GM23338 (cell line): ENCODE data around the gene SHISA9. TPM values are rescaled to one million over a fixed set of nuclear protein-coding genes. Genes with fewer than 3 reads are reported as not detected.

Experiments
- ATAC-seq: fragments of 200-7000 bp; cut with Tn5 transposase; 3 replicates; pipeline ENCODE4 v1.9.1; 2020
- DNase-seq: peaks from one replicate; pipeline ENCODE4 v3.0.0-alpha.2; 2015; ENCODE audit warnings: low spot score
- H2AFZ ChIP-seq: fragments of 200-600 bp; sonication (generic); 2 replicates; pipeline ENCODE4 v1.8.0; 2016; ENCODE audit warnings: antibody characterized with exemption, mild to moderate bottlenecking, moderate library complexity
- H3F3A ChIP-seq: fragments of 200-600 bp; sonication (generic); replicated peaks from 2 replicates; pipeline ENCODE4 v1.8.0; 2017; ENCODE audit warnings: antibody characterized with exemption, mixed run types, low read depth
- H3K27ac ChIP-seq: fragments of 200-600 bp; sonication (generic); 2 replicates; pipeline ENCODE4 v1.6.1; 2016; ENCODE audit warnings: low read depth
- H3K27me3 ChIP-seq: fragments of 200-600 bp; sonication (generic); 2 replicates; pipeline ENCODE4 v1.8.0; 2016; ENCODE audit warnings: mild to moderate bottlenecking, mixed run types, moderate library complexity; ENCODE audit not compliant: insufficient read depth
- H3K36me3 ChIP-seq: fragments of 200-600 bp; sonication (generic); 2 replicates; pipeline ENCODE4 v1.8.0; 2016; ENCODE audit warnings: mild to moderate bottlenecking; ENCODE audit not compliant: insufficient read depth
- H3K4me1 ChIP-seq: fragments of 200-600 bp; sonication (generic); 2 replicates; pipeline ENCODE4 v1.8.0; 2016; ENCODE audit warnings: mild to moderate bottlenecking, moderate library complexity; ENCODE audit not compliant: insufficient read depth
- H3K4me2 ChIP-seq: fragments of 200-600 bp; sonication (generic); 2 replicates; pipeline ENCODE4 v1.7.1; 2017; ENCODE audit warnings: mixed run types
- H3K4me3 ChIP-seq: fragments of 200-600 bp; sonication (generic); 2 replicates; pipeline ENCODE4 v1.6.1; 2016; ENCODE audit warnings: mixed run types
- H3K79me2 ChIP-seq: fragments of 200-600 bp; sonication (generic); replicated peaks from 2 replicates; pipeline ENCODE4 v1.8.0; 2017; ENCODE audit warnings: mild to moderate bottlenecking; ENCODE audit not compliant: insufficient read depth
- H3K9me2 ChIP-seq: fragments of 200-600 bp; sonication (generic); 2 replicates; pipeline ENCODE4 v1.8.0; 2017; ENCODE audit not compliant: insufficient read depth
- H4K20me1 ChIP-seq: fragments of 200-600 bp; sonication (generic); replicated peaks from 2 replicates; pipeline ENCODE4 v1.8.0; 2017; ENCODE audit warnings: mild to moderate bottlenecking; ENCODE audit not compliant: insufficient read depth
- H3K27ac Mint-ChIP-seq: 2 replicates; pipeline ENCODE4 v1.8.0; 2020; ENCODE audit warnings: inconsistent platforms, mild to moderate bottlenecking, moderate library complexity, mixed read lengths
- H3K27me3 Mint-ChIP-seq: 3 replicates; pipeline ENCODE4 v1.8.0; 2022; ENCODE audit warnings: low read depth, mild to moderate bottlenecking, moderate library complexity, mixed read lengths, inconsistent platforms; ENCODE audit not compliant: insufficient read depth, poor library complexity
- H3K36me3 Mint-ChIP-seq: 3 replicates; pipeline ENCODE4 v1.8.0; 2021; ENCODE audit warnings: low read depth, mild to moderate bottlenecking, inconsistent platforms, moderate library complexity, mixed read lengths
- H3K4me1 Mint-ChIP-seq: 3 replicates; pipeline ENCODE4 v1.8.0; 2020; ENCODE audit warnings: mild to moderate bottlenecking, inconsistent platforms, mixed read lengths
- H3K4me3 Mint-ChIP-seq: 3 replicates; pipeline ENCODE4 v1.8.0; 2021; ENCODE audit warnings: moderate library complexity, mild to moderate bottlenecking, inconsistent platforms, mixed read lengths
- H3K9me3 Mint-ChIP-seq: 3 replicates; pipeline ENCODE4 v1.8.0; 2020; ENCODE audit warnings: moderate library complexity, mild to moderate bottlenecking, inconsistent platforms, mixed read lengths
- CREB1 ChIP-seq: fragments of 250-450 bp; sonication (Bioruptor Pico); IDR thresholded peaks from 2 replicates; pipeline ENCODE4 v1.5.0; 2020; ENCODE audit warnings: low read depth, mild to moderate bottlenecking, moderate library complexity
- EZH2 ChIP-seq: fragments of 200-600 bp; sonication (generic); IDR thresholded peaks from one replicate; pipeline ENCODE4 v1.8.0; 2017; ENCODE audit warnings: antibody characterized with exemption, mild to moderate bottlenecking, low read depth; ENCODE audit not compliant: unreplicated experiment
- EZH2phosphoT487 ChIP-seq: fragments of 200-600 bp; sonication (generic); IDR thresholded peaks from one replicate; pipeline ENCODE4 v1.8.1; 2018; ENCODE audit warnings: antibody characterized with exemption; ENCODE audit not compliant: unreplicated experiment
- JUNB ChIP-seq: IDR thresholded peaks from one replicate; pipeline ENCODE4 v1.6.1; 2016; ENCODE audit warnings: antibody characterized with exemption; ENCODE audit not compliant: unreplicated experiment
- NANOG ChIP-seq: IDR thresholded peaks from 2 replicates; pipeline ENCODE4 v1.6.1; 2016; ENCODE audit warnings: antibody characterized with exemption, borderline replicate concordance
- POLR2AphosphoS5 ChIP-seq: IDR thresholded peaks from 2 replicates; pipeline ENCODE4 v1.6.1; 2016; ENCODE audit warnings: antibody characterized with exemption, low read depth
- STAT1 ChIP-seq: IDR thresholded peaks from one replicate; pipeline ENCODE4 v1.6.1; 2016; ENCODE audit warnings: antibody characterized with exemption; ENCODE audit not compliant: unreplicated experiment
- ZNF114 ChIP-seq: fragments of 250-450 bp; sonication (Bioruptor Pico); IDR thresholded peaks from 2 replicates; pipeline ENCODE4 v1.5.0; 2020; ENCODE audit warnings: mild to moderate bottlenecking, moderate library complexity
- ZNF331 ChIP-seq: fragments of 250-450 bp; sonication (Bioruptor Pico); IDR thresholded peaks from 2 replicates; pipeline ENCODE4 v1.5.0; 2020; ENCODE audit warnings: low read depth, mild to moderate bottlenecking, moderate library complexity
- polyA plus RNA-seq: library from polyadenylated mRNA; unstranded; fragments of >200 nt; fragmentation: Nextera tagmentation; extraction: Ambion mirVana; gene quantifications from 2 replicates; pipeline ENCODE4 v1.2.1, GENCODE V29; 2016
- total RNA-seq: library from RNA; depleted of rRNA; stranded (reverse); fragments of >200 nt; shearing (Covaris generic); gene quantifications from 2 replicates; pipeline ENCODE4 v1.2.3, GENCODE V29; 2014
- TF ChIP-seq, protein P1 (sequence below): fragments of 250-450 bp; sonication (Bioruptor Pico); IDR thresholded peaks from 2 replicates; pipeline ENCODE4 v1.5.0; 2020; ENCODE audit warnings: mild to moderate bottlenecking, moderate library complexity
- TF ChIP-seq, protein P2 (sequence below): IDR thresholded peaks from 2 replicates; pipeline ENCODE4 v1.6.1; 2016; ENCODE audit warnings: antibody characterized with exemption
- TF ChIP-seq, protein P3 (sequence below): IDR thresholded peaks from one replicate; pipeline ENCODE4 v1.6.1; 2018; ENCODE audit warnings: antibody characterized with exemption; ENCODE audit not compliant: unreplicated experiment
- TF ChIP-seq, protein P4 (sequence below), 2 experiments: fragments of 200-600 bp in 1 of 2; sonication (generic) in 1 of 2; conservative IDR thresholded peaks; 2 replicates each; pipeline versions ENCODE4 v1.5.1 to v1.6.1; 2016 to 2017; ENCODE audit warnings: antibody characterized with exemption in 2 of 2, low read depth in 2 of 2, mild to moderate bottlenecking in 2 of 2, moderate library complexity in 1 of 2

The SHISA9 gene
- total and polyA plus RNA-seq, 2 experiments from 2014 or later: 10.4 to 45.6 TPM

DNA sequence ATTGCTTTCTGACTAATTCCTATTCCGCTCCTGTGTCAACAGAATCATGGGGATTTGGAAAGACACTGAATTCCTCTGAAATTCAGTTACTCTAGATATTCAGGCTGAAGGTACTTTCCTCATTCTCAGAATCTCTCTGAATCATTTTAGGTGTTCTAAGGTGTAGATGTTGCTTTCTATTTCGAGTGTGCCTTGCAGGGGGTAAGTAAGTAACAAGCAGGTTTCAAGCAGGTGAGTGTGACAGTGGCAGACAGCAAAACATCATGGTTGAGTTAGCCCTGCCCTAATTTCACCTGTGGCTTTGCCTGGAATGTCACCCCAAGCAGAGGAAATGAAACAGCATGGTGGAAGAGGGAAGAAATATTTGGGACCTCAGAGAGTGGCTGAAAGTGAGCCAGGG is 75.1 kb downstream of the SHISA9 start:
- DNase-seq (no peak), ATAC-seq (no peak)
- H2AFZ ChIP-seq: no peak overlapping the region
- H3K4me3 Mint-ChIP-seq: no peak overlapping the region
- no peak overlapping the region for H3K27ac ChIP-seq
- no peak overlapping the region for H3K4me2 ChIP-seq
- peaks cover 10% of the 10 kb centered on the region for H3K4me1 ChIP-seq
- peaks cover 5% of the 10 kb centered on the region for H3K9me2 ChIP-seq
- peaks cover 12% of the 10 kb centered on the region for H3K9me3 Mint-ChIP-seq
- H3K79me2 ChIP-seq: peaks cover 67% of the 10 kb centered on the region
- H3K36me3 ChIP-seq: no peaks in the 10 kb centered on the region
- peaks cover 18% of the 10 kb centered on the region for H3K36me3 Mint-ChIP-seq
- H3K27ac Mint-ChIP-seq: no peak overlapping the region
- H3K27me3 Mint-ChIP-seq: peaks cover 6% of the 10 kb centered on the region
- no peak overlapping the region for H3K4me3 ChIP-seq
- no peaks in the 10 kb centered on the region for H3K27me3 ChIP-seq
- H4K20me1 ChIP-seq: peaks cover 6% of the 10 kb centered on the region; the same call in 1 of the 2 replicates
- H3F3A ChIP-seq: no peaks in the 10 kb centered on the region
- H3K4me1 Mint-ChIP-seq: peaks cover 25% of the 10 kb centered on the region
- no peak for TF ChIP-seq JUNB
- no peak for TF ChIP-seq STAT1
- TF ChIP-seq, protein P1, sequence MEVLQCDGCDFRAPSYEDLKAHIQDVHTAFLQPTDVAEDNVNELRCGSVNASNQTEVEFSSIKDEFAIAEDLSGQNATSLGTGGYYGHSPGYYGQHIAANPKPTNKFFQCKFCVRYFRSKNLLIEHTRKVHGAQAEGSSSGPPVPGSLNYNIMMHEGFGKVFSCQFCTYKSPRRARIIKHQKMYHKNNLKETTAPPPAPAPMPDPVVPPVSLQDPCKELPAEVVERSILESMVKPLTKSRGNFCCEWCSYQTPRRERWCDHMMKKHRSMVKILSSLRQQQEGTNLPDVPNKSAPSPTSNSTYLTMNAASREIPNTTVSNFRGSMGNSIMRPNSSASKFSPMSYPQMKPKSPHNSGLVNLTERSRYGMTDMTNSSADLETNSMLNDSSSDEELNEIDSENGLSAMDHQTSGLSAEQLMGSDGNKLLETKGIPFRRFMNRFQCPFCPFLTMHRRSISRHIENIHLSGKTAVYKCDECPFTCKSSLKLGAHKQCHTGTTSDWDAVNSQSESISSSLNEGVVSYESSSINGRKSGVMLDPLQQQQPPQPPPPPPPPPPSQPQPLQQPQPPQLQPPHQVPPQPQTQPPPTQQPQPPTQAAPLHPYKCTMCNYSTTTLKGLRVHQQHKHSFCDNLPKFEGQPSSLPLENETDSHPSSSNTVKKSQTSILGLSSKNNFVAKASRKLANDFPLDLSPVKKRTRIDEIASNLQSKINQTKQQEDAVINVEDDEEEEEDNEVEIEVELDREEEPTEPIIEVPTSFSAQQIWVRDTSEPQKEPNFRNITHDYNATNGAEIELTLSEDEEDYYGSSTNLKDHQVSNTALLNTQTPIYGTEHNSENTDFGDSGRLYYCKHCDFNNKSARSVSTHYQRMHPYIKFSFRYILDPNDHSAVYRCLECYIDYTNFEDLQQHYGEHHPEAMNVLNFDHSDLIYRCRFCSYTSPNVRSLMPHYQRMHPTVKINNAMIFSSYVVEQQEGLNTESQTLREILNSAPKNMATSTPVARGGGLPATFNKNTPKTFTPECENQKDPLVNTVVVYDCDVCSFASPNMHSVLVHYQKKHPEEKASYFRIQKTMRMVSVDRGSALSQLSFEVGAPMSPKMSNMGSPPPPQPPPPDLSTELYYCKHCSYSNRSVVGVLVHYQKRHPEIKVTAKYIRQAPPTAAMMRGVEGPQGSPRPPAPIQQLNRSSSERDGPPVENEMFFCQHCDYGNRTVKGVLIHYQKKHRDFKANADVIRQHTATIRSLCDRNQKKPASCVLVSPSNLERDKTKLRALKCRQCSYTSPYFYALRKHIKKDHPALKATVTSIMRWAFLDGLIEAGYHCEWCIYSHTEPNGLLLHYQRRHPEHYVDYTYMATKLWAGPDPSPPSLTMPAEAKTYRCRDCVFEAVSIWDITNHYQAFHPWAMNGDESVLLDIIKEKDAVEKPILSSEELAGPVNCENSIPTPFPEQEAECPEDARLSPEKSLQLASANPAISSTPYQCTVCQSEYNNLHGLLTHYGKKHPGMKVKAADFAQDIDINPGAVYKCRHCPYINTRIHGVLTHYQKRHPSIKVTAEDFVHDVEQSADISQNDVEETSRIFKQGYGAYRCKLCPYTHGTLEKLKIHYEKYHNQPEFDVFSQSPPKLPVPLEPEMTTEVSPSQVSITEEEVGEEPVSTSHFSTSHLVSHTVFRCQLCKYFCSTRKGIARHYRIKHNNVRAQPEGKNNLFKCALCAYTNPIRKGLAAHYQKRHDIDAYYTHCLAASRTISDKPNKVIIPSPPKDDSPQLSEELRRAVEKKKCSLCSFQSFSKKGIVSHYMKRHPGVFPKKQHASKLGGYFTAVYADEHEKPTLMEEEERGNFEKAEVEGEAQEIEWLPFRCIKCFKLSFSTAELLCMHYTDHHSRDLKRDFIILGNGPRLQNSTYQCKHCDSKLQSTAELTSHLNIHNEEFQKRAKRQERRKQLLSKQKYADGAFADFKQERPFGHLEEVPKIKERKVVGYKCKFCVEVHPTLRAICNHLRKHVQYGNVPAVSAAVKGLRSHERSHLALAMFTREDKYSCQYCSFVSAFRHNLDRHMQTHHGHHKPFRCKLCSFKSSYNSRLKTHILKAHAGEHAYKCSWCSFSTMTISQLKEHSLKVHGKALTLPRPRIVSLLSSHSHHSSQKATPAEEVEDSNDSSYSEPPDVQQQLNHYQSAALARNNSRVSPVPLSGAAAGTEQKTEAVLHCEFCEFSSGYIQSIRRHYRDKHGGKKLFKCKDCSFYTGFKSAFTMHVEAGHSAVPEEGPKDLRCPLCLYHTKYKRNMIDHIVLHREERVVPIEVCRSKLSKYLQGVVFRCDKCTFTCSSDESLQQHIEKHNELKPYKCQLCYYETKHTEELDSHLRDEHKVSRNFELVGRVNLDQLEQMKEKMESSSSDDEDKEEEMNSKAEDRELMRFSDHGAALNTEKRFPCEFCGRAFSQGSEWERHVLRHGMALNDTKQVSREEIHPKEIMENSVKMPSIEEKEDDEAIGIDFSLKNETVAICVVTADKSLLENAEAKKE (CRISPR knock-in tag): no peak
- no peak for TF ChIP-seq POLR2AphosphoS5
- TF ChIP-seq NANOG: no peak
- TF ChIP-seq CREB1 (CRISPR knock-in tag): no peak
- TF ChIP-seq ZNF114 (CRISPR knock-in tag): no peak
- TF ChIP-seq, protein P2, sequence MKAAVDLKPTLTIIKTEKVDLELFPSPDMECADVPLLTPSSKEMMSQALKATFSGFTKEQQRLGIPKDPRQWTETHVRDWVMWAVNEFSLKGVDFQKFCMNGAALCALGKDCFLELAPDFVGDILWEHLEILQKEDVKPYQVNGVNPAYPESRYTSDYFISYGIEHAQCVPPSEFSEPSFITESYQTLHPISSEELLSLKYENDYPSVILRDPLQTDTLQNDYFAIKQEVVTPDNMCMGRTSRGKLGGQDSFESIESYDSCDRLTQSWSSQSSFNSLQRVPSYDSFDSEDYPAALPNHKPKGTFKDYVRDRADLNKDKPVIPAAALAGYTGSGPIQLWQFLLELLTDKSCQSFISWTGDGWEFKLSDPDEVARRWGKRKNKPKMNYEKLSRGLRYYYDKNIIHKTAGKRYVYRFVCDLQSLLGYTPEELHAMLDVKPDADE: no peak
- TF ChIP-seq EZH2phosphoT487: no peak
- TF ChIP-seq, protein P3, sequence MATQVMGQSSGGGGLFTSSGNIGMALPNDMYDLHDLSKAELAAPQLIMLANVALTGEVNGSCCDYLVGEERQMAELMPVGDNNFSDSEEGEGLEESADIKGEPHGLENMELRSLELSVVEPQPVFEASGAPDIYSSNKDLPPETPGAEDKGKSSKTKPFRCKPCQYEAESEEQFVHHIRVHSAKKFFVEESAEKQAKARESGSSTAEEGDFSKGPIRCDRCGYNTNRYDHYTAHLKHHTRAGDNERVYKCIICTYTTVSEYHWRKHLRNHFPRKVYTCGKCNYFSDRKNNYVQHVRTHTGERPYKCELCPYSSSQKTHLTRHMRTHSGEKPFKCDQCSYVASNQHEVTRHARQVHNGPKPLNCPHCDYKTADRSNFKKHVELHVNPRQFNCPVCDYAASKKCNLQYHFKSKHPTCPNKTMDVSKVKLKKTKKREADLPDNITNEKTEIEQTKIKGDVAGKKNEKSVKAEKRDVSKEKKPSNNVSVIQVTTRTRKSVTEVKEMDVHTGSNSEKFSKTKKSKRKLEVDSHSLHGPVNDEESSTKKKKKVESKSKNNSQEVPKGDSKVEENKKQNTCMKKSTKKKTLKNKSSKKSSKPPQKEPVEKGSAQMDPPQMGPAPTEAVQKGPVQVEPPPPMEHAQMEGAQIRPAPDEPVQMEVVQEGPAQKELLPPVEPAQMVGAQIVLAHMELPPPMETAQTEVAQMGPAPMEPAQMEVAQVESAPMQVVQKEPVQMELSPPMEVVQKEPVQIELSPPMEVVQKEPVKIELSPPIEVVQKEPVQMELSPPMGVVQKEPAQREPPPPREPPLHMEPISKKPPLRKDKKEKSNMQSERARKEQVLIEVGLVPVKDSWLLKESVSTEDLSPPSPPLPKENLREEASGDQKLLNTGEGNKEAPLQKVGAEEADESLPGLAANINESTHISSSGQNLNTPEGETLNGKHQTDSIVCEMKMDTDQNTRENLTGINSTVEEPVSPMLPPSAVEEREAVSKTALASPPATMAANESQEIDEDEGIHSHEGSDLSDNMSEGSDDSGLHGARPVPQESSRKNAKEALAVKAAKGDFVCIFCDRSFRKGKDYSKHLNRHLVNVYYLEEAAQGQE: no peak
- no peak for TF ChIP-seq EZH2
- TF ChIP-seq ZNF331 (CRISPR knock-in tag): no peak
- TF ChIP-seq, protein P4, sequence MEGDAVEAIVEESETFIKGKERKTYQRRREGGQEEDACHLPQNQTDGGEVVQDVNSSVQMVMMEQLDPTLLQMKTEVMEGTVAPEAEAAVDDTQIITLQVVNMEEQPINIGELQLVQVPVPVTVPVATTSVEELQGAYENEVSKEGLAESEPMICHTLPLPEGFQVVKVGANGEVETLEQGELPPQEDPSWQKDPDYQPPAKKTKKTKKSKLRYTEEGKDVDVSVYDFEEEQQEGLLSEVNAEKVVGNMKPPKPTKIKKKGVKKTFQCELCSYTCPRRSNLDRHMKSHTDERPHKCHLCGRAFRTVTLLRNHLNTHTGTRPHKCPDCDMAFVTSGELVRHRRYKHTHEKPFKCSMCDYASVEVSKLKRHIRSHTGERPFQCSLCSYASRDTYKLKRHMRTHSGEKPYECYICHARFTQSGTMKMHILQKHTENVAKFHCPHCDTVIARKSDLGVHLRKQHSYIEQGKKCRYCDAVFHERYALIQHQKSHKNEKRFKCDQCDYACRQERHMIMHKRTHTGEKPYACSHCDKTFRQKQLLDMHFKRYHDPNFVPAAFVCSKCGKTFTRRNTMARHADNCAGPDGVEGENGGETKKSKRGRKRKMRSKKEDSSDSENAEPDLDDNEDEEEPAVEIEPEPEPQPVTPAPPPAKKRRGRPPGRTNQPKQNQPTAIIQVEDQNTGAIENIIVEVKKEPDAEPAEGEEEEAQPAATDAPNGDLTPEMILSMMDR (conservative IDR thresholded peaks at IDR 0.05; ENCODE audit: low read depth in 2 of 2): no peak
